ENCODE measurements around the gene PFN1.
"Not testable (repeated sequence)": the region's sequence is repeated elsewhere in the genome, so short reads cannot be mapped to it uniquely, and the experiment has no call there.

The PFN1 gene

GRCh38 chr17:4920351-4921048, 27.8 kb downstream of the PFN1 start:
- H3K27ac ChIP-seq = peak overlapping the region; percentile 50
- DNase-seq (ENCODE audit: low spot score) = no peak
- ChIA-PET POLR2A (ENCODE audit: low non-redundant PET) (no interaction called here), CTCF (interaction anchor here (0.7 kb wide), 1 partner anchor 11 kb away, joined by 3 read pairs; no protein-coding TSS in a partner anchor)
- no peak for TF ChIP-seq CTCF (conservative IDR thresholded peaks at IDR 0.05; ENCODE audit: low read depth)

GRCh38 chr17:4919511-4920047, 28.8 kb downstream of the PFN1 start:
- DNase-seq (ENCODE audit: low spot score) = no peak
- H3K27ac ChIP-seq = no peak overlapping the region
- ChIA-PET POLR2A (ENCODE audit: low non-redundant PET) (no interaction called here), CTCF (interaction anchor here (0.7 to 1.2 kb wide), 2 partner anchors 10 to 11 kb away, joined by 3 to 6 read pairs; no protein-coding TSS in a partner anchor)
- TF ChIP-seq CTCF (conservative IDR thresholded peaks at IDR 0.05; ENCODE audit: low read depth) = no peak

- CTCF ChIA-PET = interaction anchor here (0.7 kb wide), 1 partner anchor 893 kb away, joined by 5 read pairs; no protein-coding TSS in a partner anchor
- POLR2A ChIA-PET (ENCODE audit: low non-redundant PET); DNase-seq (ENCODE audit: low spot score); H3K27ac ChIP-seq: not testable (repeated sequence)
Measured at GRCh38 chr17:4914551-4914950, 33.8 kb downstream of the PFN1 start.

- H3K27ac ChIP-seq = no peak overlapping the region
- ChIA-PET CTCF (interaction anchor here (0.6 kb wide), 1 partner anchor 11 kb away, joined by 3 read pairs; the partner anchor contains the start of gene CHRNE), POLR2A (ENCODE audit: low non-redundant PET) (no interaction called here)
- TF ChIP-seq CTCF (conservative IDR thresholded peaks at IDR 0.05; ENCODE audit: low read depth) = no peak
- no peak for DNase-seq (ENCODE audit: low spot score)
Measured at GRCh38 chr17:4913994-4914393, 34.3 kb downstream of the PFN1 start.

- ChIA-PET POLR2A (ENCODE audit: low non-redundant PET) (interaction anchor here (1.2 to 1.9 kb wide), 4 partner anchors 31 to 88 kb away, joined by 3 to 18 read pairs (median 4); partner anchors contain the start of genes INCA1, KIF1C, PFN1 and RNF167), CTCF (interaction anchor here (0.5 to 1.8 kb wide), 18 partner anchors 8 to 206 kb away, joined by 3 to 9 read pairs (median 4); partner anchors contain the start of genes ARRB2, CAMTA2, RNF167 and SLC25A11)
- peak; percentile 81 for DNase-seq (ENCODE audit: low spot score)
- H3K27ac ChIP-seq = peak overlapping the region; percentile 97
- TF ChIP-seq CTCF (conservative IDR thresholded peaks at IDR 0.05; ENCODE audit: low read depth) = peak; percentile 85
Measured at GRCh38 chr17:4908711-4909496, 39.4 kb downstream of the PFN1 start.

- ChIA-PET CTCF (interaction anchor here (0.9 to 1.8 kb wide), 10 partner anchors 10 to 118 kb away, joined by 3 to 9 read pairs (median 6); partner anchors contain the start of genes CAMTA2, RNF167 and SLC25A11), POLR2A (ENCODE audit: low non-redundant PET) (interaction anchor here (1.9 kb wide), 1 partner anchor 31 kb away, joined by 18 read pairs; the partner anchor contains the start of genes RNF167 and SLC25A11)
- no peak for TF ChIP-seq CTCF (conservative IDR thresholded peaks at IDR 0.05; ENCODE audit: low read depth)
- DNase-seq (ENCODE audit: low spot score) = peak; percentile 46
- H3K27ac ChIP-seq = peak overlapping the region; percentile 97
Measured at GRCh38 chr17:4908301-4908700, 40.0 kb downstream of the PFN1 start.

- DNase-seq (ENCODE audit: low spot score); H3K27ac ChIP-seq; CTCF ChIA-PET; POLR2A ChIA-PET (ENCODE audit: low non-redundant PET): not testable (repeated sequence)
Measured at GRCh38 chr17:4906642-4907041, 41.7 kb downstream of the PFN1 start.
